KMS-11 (cell line): ENCODE results near the gene TCF15.
A peak's percentile ranks its signal among the peaks of the same experiment; 100 is the strongest.

Source experiments
- H2AFZ ChIP-seq: fragments of 200-600 bp; sonication (generic); 2 replicates; pipeline ENCODE4 v1.6.1; 2016; ENCODE audit warnings: antibody characterized with exemption, mixed run types, low read depth
- H3K27ac ChIP-seq: fragments of 200-600 bp; sonication (generic); 2 replicates; pipeline ENCODE4 v1.6.1; 2016; ENCODE audit warnings: mild to moderate bottlenecking, mixed run types
- H3K27me3 ChIP-seq: fragments of 200-600 bp; sonication (generic); 2 replicates; pipeline ENCODE4 v1.6.1; 2017; ENCODE audit warnings: mild to moderate bottlenecking, low read depth, mixed run types, moderate library complexity; ENCODE audit not compliant: insufficient read depth
- H3K36me3 ChIP-seq: fragments of 200-600 bp; sonication (generic); 2 replicates; pipeline ENCODE4 v1.6.1; 2017; ENCODE audit warnings: mild to moderate bottlenecking, mixed run types; ENCODE audit not compliant: insufficient read depth
- H3K4me1 ChIP-seq: fragments of 200-600 bp; sonication (generic); 2 replicates; pipeline ENCODE4 v1.6.1; 2016; ENCODE audit warnings: mild to moderate bottlenecking, low read depth, mixed run types; ENCODE audit not compliant: poor library complexity, severe bottlenecking
- H3K4me2 ChIP-seq: fragments of 200-600 bp; sonication (generic); 2 replicates; pipeline ENCODE4 v1.7.0; 2016; ENCODE audit warnings: mild to moderate bottlenecking, mixed run types
- H3K4me3 ChIP-seq: fragments of 200-600 bp; sonication (generic); IDR thresholded peaks from 2 replicates; pipeline ENCODE4 v1.6.1; 2017; ENCODE audit warnings: low read depth, low read length, mixed read lengths; ENCODE audit not compliant: insufficient read depth
- H3K79me2 ChIP-seq: fragments of 200-600 bp; sonication (generic); 2 replicates; pipeline ENCODE4 v1.6.1; 2016; ENCODE audit warnings: low read depth, mixed run types; ENCODE audit not compliant: insufficient read depth
- H3K9ac ChIP-seq: fragments of 200-600 bp; sonication (generic); 2 replicates; pipeline ENCODE4 v1.6.1; 2016; ENCODE audit warnings: mild to moderate bottlenecking, mixed run types
- H4K20me1 ChIP-seq: fragments of 200-600 bp; sonication (generic); 2 replicates; pipeline ENCODE4 v1.6.1; 2016; ENCODE audit warnings: mild to moderate bottlenecking, mixed run types; ENCODE audit not compliant: insufficient read depth
- TF ChIP-seq, protein P1 (sequence below): fragments of 200-600 bp; sonication (generic); conservative IDR thresholded peaks from 2 replicates; pipeline ENCODE4 v1.6.1; 2017; ENCODE audit warnings: low read depth, mild to moderate bottlenecking, antibody characterized with exemption, low read length, moderate library complexity, mixed read lengths

TCF15 gene

DNA sequence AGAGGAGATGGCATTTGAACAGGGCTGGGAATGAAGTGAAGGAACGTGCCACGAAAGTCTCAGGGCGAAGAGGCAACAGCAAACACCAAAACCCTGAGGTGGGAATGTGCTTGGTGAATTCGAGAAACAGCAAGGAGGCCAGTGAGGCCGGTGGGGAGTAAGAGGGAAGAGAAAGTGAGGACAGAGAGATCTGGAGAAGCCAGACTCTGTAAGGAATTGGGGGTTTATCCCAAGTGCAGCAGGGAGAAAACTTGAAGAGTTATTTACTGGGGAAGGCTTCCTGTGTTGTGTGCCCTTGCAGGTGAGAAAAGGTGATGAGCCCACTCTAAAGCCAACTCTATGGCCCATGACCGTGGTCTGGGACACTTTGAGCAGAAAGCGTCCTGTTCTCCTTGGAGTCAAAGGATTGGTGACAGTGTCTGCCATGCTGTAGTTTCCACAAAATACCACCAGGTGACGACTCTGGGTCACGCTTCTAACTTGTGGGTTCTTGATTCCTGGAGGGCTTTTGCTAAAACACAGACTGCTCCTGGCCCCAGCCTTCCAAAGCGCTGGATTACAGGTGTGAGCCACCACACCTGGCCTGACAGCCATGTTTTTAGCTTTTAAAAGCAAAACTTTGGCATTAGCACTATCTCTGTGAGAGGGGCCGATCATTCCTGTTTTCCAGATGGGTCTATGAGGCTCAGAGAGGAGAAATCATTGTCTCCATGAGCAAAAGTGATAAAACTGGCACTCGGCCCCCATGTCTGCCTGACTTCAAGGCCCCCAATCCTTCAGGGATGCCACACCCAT is 48.5 kb downstream of the TCF15 start:
- Histone ChIP-seq H3K79me2 (no peaks in the 10 kb centered on the region), H2AFZ (0 out of 2 replicates have a peak overlapping the region, but pooled peaks have one; percentile 2), H3K27me3 (no peaks in the 10 kb centered on the region), H4K20me1 (no peaks in the 10 kb centered on the region), H3K4me3 (no peak overlapping the region), H3K36me3 (no peaks in the 10 kb centered on the region), H3K4me2 (no peak overlapping the region), H3K4me1 (no peaks in the 10 kb centered on the region), H3K9ac (no peak overlapping the region), H3K27ac (no peak overlapping the region)
- TF ChIP-seq, protein P1, sequence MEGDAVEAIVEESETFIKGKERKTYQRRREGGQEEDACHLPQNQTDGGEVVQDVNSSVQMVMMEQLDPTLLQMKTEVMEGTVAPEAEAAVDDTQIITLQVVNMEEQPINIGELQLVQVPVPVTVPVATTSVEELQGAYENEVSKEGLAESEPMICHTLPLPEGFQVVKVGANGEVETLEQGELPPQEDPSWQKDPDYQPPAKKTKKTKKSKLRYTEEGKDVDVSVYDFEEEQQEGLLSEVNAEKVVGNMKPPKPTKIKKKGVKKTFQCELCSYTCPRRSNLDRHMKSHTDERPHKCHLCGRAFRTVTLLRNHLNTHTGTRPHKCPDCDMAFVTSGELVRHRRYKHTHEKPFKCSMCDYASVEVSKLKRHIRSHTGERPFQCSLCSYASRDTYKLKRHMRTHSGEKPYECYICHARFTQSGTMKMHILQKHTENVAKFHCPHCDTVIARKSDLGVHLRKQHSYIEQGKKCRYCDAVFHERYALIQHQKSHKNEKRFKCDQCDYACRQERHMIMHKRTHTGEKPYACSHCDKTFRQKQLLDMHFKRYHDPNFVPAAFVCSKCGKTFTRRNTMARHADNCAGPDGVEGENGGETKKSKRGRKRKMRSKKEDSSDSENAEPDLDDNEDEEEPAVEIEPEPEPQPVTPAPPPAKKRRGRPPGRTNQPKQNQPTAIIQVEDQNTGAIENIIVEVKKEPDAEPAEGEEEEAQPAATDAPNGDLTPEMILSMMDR: peak; percentile 95

GRCh38 chr20:560680-561079 is 49.4 kb downstream of the TCF15 start:
- H3K36me3 ChIP-seq: no peaks in the 10 kb centered on the region
- H3K9ac ChIP-seq: no peak overlapping the region
- H3K27ac ChIP-seq: no peak overlapping the region
- no peak overlapping the region for H2AFZ ChIP-seq
- no peak overlapping the region for H3K4me2 ChIP-seq
- TF ChIP-seq, protein P1: no peak
- no peaks in the 10 kb centered on the region for H3K79me2 ChIP-seq
- H3K4me1 ChIP-seq: no peaks in the 10 kb centered on the region
- no peak overlapping the region for H3K4me3 ChIP-seq
- no peaks in the 10 kb centered on the region for H4K20me1 ChIP-seq
- H3K27me3 ChIP-seq: no peaks in the 10 kb centered on the region

GRCh38 chr20:558117-558516 is 52.0 kb downstream of the TCF15 start:
- H3K4me2 ChIP-seq: no peak overlapping the region
- no peaks in the 10 kb centered on the region for H4K20me1 ChIP-seq
- H3K4me1 ChIP-seq: no peaks in the 10 kb centered on the region
- H3K9ac ChIP-seq: no peak overlapping the region
- TF ChIP-seq, protein P1: no peak
- no peaks in the 10 kb centered on the region for H3K36me3 ChIP-seq
- H3K79me2 ChIP-seq: no peaks in the 10 kb centered on the region
- no peak overlapping the region for H3K27ac ChIP-seq
- H3K27me3 ChIP-seq: no peaks in the 10 kb centered on the region
- no peak overlapping the region for H2AFZ ChIP-seq
- H3K4me3 ChIP-seq: no peak overlapping the region

GRCh38 chr20:556984-557383 is 53.1 kb downstream of the TCF15 start:
- Histone ChIP-seq H3K79me2 (no peaks in the 10 kb centered on the region), H4K20me1 (no peaks in the 10 kb centered on the region), H3K4me1 (no peaks in the 10 kb centered on the region), H3K4me2 (no peak overlapping the region), H3K4me3 (no peak overlapping the region), H3K9ac (no peak overlapping the region), H2AFZ (no peak overlapping the region), H3K36me3 (no peaks in the 10 kb centered on the region), H3K27me3 (no peaks in the 10 kb centered on the region), H3K27ac (no peak overlapping the region)
- TF ChIP-seq, protein P1: no peak
